A673 (cell line): Measurements from ENCODE around the gene GPC6. TPM values are rescaled to one million over a fixed set of nuclear protein-coding genes. Genes with fewer than 3 reads are reported as not detected.

Experiments
- BruUV-seq: library from RNA; stranded (reverse); fragments of 400-500 nt; replicated peaks from 2 replicates; lab custom pipeline; 2021; lab: Mats Ljungman, UMichigan
- CTCF ChIA-PET: fragments of 300-600 bp; sonication (Branson Sonifier 250); formaldehyde crosslinking; loops from one replicate; lab custom pipeline; 2022; ENCODE audit warnings: antibody characterized with exemption; lab: Charles Lee
- POLR2A ChIA-PET: fragments of 300-600 bp; sonication (Branson Sonifier 250); formaldehyde crosslinking; loops from one replicate; lab custom pipeline; 2022; ENCODE audit warnings: antibody characterized with exemption; ENCODE audit not compliant: low non-redundant PET; lab: Charles Lee
- DNase-seq: peaks from one replicate; pipeline ENCODE4 v3.0.0-alpha.2; 2015; ENCODE audit warnings: low spot score
- H3K27ac ChIP-seq: fragments of 200-600 bp; sonication (generic); 2 replicates; pipeline ENCODE4 v1.5.1; 2016; ENCODE audit warnings: mixed run types, low read depth, mild to moderate bottlenecking, mixed read lengths, antibody characterized with exemption, low read length; ENCODE audit not compliant: poor library complexity, severe bottlenecking
- H3K27me3 ChIP-seq: fragments of 200-600 bp; sonication (generic); replicated peaks from 2 replicates; pipeline ENCODE4 v1.6.1; 2017; ENCODE audit warnings: mixed run types, low read depth, mild to moderate bottlenecking, mixed read lengths, antibody characterized with exemption, low read length; ENCODE audit not compliant: insufficient read depth, poor library complexity
- H3K36me3 ChIP-seq: fragments of 200-600 bp; sonication (generic); 2 replicates; pipeline ENCODE4 v1.6.1; 2016; ENCODE audit warnings: mixed run types, mild to moderate bottlenecking, mixed read lengths, antibody characterized with exemption, low read length; ENCODE audit not compliant: insufficient read depth, poor library complexity, severe bottlenecking
- H3K4me1 ChIP-seq: fragments of 200-600 bp; sonication (generic); 2 replicates; pipeline ENCODE4 v1.6.1; 2017; ENCODE audit warnings: mixed run types, mild to moderate bottlenecking, mixed read lengths, antibody characterized with exemption, low read length; ENCODE audit not compliant: insufficient read depth, poor library complexity, severe bottlenecking
- H3K4me3 ChIP-seq: fragments of 200-600 bp; sonication (generic); 2 replicates; pipeline ENCODE4 v1.5.1; 2016; ENCODE audit warnings: low read depth, mixed run types, mild to moderate bottlenecking, mixed read lengths, low read length; ENCODE audit not compliant: poor library complexity, severe bottlenecking
- H3K9me3 ChIP-seq: fragments of 200-600 bp; sonication (generic); 2 replicates; pipeline ENCODE4 v1.6.1; 2016; ENCODE audit warnings: mixed run types, low read depth, mild to moderate bottlenecking, mixed read lengths, antibody characterized with exemption, low read length; ENCODE audit not compliant: poor library complexity, severe bottlenecking
- CTCF ChIP-seq: fragments of 300-800, 200-600 bp; sonication (generic); conservative IDR thresholded peaks from 2 replicates; pipeline ENCODE4 v1.5.1; 2017; ENCODE audit warnings: low read depth, mild to moderate bottlenecking, antibody characterized with exemption, low read length, moderate library complexity, mixed read lengths
- EZH2 ChIP-seq: fragments of 200-600 bp; sonication (generic); IDR thresholded peaks from 2 replicates; pipeline ENCODE4 v1.6.1; 2017; ENCODE audit warnings: borderline replicate concordance, low read depth, mild to moderate bottlenecking, mixed read lengths, antibody characterized with exemption, low read length; ENCODE audit not compliant: poor library complexity, severe bottlenecking
- intact Hi-C: fragments of 100-400 bp; cut with micrococcal nuclease; formaldehyde crosslinking; loops from one replicate; pipeline ENCODE4 v1.10.0; 2022; ENCODE audit not compliant: unreplicated experiment
- total RNA-seq: library from RNA; stranded (reverse); gene quantifications from 2 replicates; pipeline ENCODE4 v1.2.3, GENCODE V29; 2021

Gene GPC6
- total RNA-seq, 1 experiment from 2014 or later = 23.3 TPM

GRCh38 chr13:94122300-94122915 is 895.8 kb downstream of the GPC6 start:
- no peaks in the 10 kb centered on the region for H3K9me3 ChIP-seq
- DNase-seq = no peak
- no peak overlapping the region for H3K4me3 ChIP-seq
- no TSS peak for BruUV-seq
- intact Hi-C loops = no loop called here
- TF ChIP-seq EZH2 (no peak), CTCF (no peak)
- H3K27me3 ChIP-seq = no peaks in the 10 kb centered on the region
- no peaks in the 10 kb centered on the region for H3K36me3 ChIP-seq
- POLR2A ChIA-PET = no interaction called here
- H3K4me1 ChIP-seq = peaks cover 33% of the 10 kb centered on the region
- H3K27ac ChIP-seq = no peak overlapping the region
- CTCF ChIA-PET = no interaction called here

- H3K4me3 ChIP-seq = no peak overlapping the region
- ChIA-PET POLR2A (no interaction called here), CTCF (no interaction called here)
- peaks cover 33% of the 10 kb centered on the region for H3K4me1 ChIP-seq
- H3K9me3 ChIP-seq = no peaks in the 10 kb centered on the region
- no peaks in the 10 kb centered on the region for H3K36me3 ChIP-seq
- no peak for DNase-seq
- intact Hi-C loops = no loop called here
- BruUV-seq = no TSS peak
- H3K27me3 ChIP-seq = no peaks in the 10 kb centered on the region
- no peak for TF ChIP-seq CTCF
- no peak for TF ChIP-seq EZH2
- no peak overlapping the region for H3K27ac ChIP-seq
These were observed 897.0 kb downstream of the GPC6 start for GRCh38 chr13:94123557-94123956.

- BruUV-seq = no TSS peak
- H3K4me3 ChIP-seq = no peak overlapping the region
- no peak for DNase-seq
- ChIA-PET CTCF (no interaction called here), POLR2A (no interaction called here)
- H3K36me3 ChIP-seq = no peaks in the 10 kb centered on the region
- TF ChIP-seq CTCF (no peak), EZH2 (no peak)
- H3K4me1 ChIP-seq = peaks cover 3% of the 10 kb centered on the region
- H3K9me3 ChIP-seq = no peaks in the 10 kb centered on the region
- H3K27me3 ChIP-seq = no peaks in the 10 kb centered on the region
- H3K27ac ChIP-seq = no peak overlapping the region
- intact Hi-C loops = no loop called here
These were observed 901.8 kb downstream of the GPC6 start for GRCh38 chr13:94128430-94128829.
